Mucosa of rectum (tissue), 2 donors: Measurements from ENCODE around the gene C10orf53.

ENCODE experiments used
- H3K27ac ChIP-seq, 2 donors: one replicate each; pipeline ENCODE4 v1.7.0; 2013; ENCODE audit warnings: inconsistent platforms in 2 of 2, low read depth in 2 of 2, low read length in 2 of 2
- H3K27me3 ChIP-seq, 2 donors: one replicate each; pipeline ENCODE4 v1.7.0; 2013; ENCODE audit warnings: low read length in 2 of 2; ENCODE audit not compliant: control insufficient read depth in 2 of 2, insufficient read depth in 2 of 2
- H3K36me3 ChIP-seq, 2 donors: one replicate each; pipeline ENCODE4 v1.7.0; 2013; ENCODE audit warnings: low read length in 2 of 2; ENCODE audit not compliant: control insufficient read depth in 2 of 2, insufficient read depth in 2 of 2
- H3K4me1 ChIP-seq, 2 donors: one replicate each; pipeline ENCODE4 v1.7.0; 2013; ENCODE audit warnings: low read length in 2 of 2, mild to moderate bottlenecking in 1 of 2; ENCODE audit not compliant: control insufficient read depth in 2 of 2, insufficient read depth in 2 of 2
- H3K4me3 ChIP-seq, 2 donors: one replicate each; pipeline ENCODE4 v1.7.0; 2013; ENCODE audit warnings: low read length in 2 of 2
- H3K9ac ChIP-seq, 2 donors: one replicate each; pipeline ENCODE4 v1.7.0; 2013; ENCODE audit warnings: low read length in 2 of 2, low read depth in 1 of 2, mild to moderate bottlenecking in 1 of 2
- H3K9me3 ChIP-seq, 2 donors: one replicate each; pipeline ENCODE4 v1.7.0; 2013; ENCODE audit warnings: low read length in 2 of 2; ENCODE audit not compliant: control insufficient read depth in 2 of 2
- donor health status: healthy.
- donor health status: Normal muscosa, but diverticular disease.

C10orf53 gene

GRCh38 chr10:49652421-49653272 is 26.8 kb upstream of the C10orf53 start:
- no peak overlapping the region for H3K4me3 ChIP-seq
- H3K27me3 ChIP-seq, result peaks cover 0 to 6% of the 10 kb centered on the region in 2 donors
- no peaks in the 10 kb centered on the region for H3K9me3 ChIP-seq
- no peaks in the 10 kb centered on the region for H3K36me3 ChIP-seq
- H3K27ac ChIP-seq, result no peak overlapping the region
- no peaks in the 10 kb centered on the region for H3K4me1 ChIP-seq
- H3K9ac ChIP-seq, result no peak overlapping the region

- H3K27ac ChIP-seq, result no peak overlapping the region
Measured at GRCh38 chr10:49653273-49653929, 26.1 kb upstream of the C10orf53 start.

GRCh38 chr10:49654036-49654693 is 25.3 kb upstream of the C10orf53 start:
- H3K27me3 ChIP-seq, result peaks cover 0 to 6% of the 10 kb centered on the region in 2 donors
- H3K36me3 ChIP-seq, result no peaks in the 10 kb centered on the region
- no peaks in the 10 kb centered on the region for H3K9me3 ChIP-seq
- H3K27ac ChIP-seq, result no peak overlapping the region
- no peak overlapping the region for H3K4me3 ChIP-seq
- no peaks in the 10 kb centered on the region for H3K4me1 ChIP-seq
- no peak overlapping the region for H3K9ac ChIP-seq

More at GRCh38 chr10:49653273-49653929, 26.1 kb upstream of the C10orf53 start:
- no peaks in the 10 kb centered on the region for H3K9me3 ChIP-seq
- H3K4me1 ChIP-seq, result no peaks in the 10 kb centered on the region
- no peak overlapping the region for H3K9ac ChIP-seq
- H3K4me3 ChIP-seq, result no peak overlapping the region
- no peaks in the 10 kb centered on the region for H3K36me3 ChIP-seq
- peaks cover 0 to 6% of the 10 kb centered on the region in 2 donors for H3K27me3 ChIP-seq

- no peak overlapping the region for H3K4me3 ChIP-seq
- H3K9me3 ChIP-seq, result no peaks in the 10 kb centered on the region
- no peaks in the 10 kb centered on the region for H3K36me3 ChIP-seq
- no peaks in the 10 kb centered on the region for H3K4me1 ChIP-seq
- H3K27me3 ChIP-seq, result peaks cover 0 to 6% of the 10 kb centered on the region in 2 donors
- no peak overlapping the region for H3K27ac ChIP-seq
- no peak overlapping the region for H3K9ac ChIP-seq
Measured at GRCh38 chr10:49655099-49655498, 24.4 kb upstream of the C10orf53 start.

GRCh38 chr10:49656845-49657493 is 22.5 kb upstream of the C10orf53 start:
- Histone ChIP-seq H3K9me3 (no peaks in the 10 kb centered on the region), H3K4me3 (no peak overlapping the region), H3K4me1 (no peaks in the 10 kb centered on the region), H3K27me3 (peaks cover 0 to 6% of the 10 kb centered on the region in 2 donors), H3K27ac (no peak overlapping the region), H3K9ac (no peak overlapping the region), H3K36me3 (no peaks in the 10 kb centered on the region)

- Histone ChIP-seq H3K27ac (no peak overlapping the region), H3K9me3 (no peaks in the 10 kb centered on the region), H3K27me3 (peaks cover 0 to 6% of the 10 kb centered on the region in 2 donors), H3K36me3 (no peaks in the 10 kb centered on the region), H3K4me1 (no peaks in the 10 kb centered on the region), H3K4me3 (no peak overlapping the region), H3K9ac (no peak overlapping the region)
Measured at GRCh38 chr10:49657606-49658005, 21.8 kb upstream of the C10orf53 start.

GRCh38 chr10:49661140-49661856 is 18.2 kb upstream of the C10orf53 start:
- Histone ChIP-seq H3K27me3 (peaks cover 0 to 5% of the 10 kb centered on the region in 2 donors), H3K27ac (no peak overlapping the region), H3K36me3 (no peaks in the 10 kb centered on the region), H3K4me1 (no peaks in the 10 kb centered on the region), H3K9me3 (no peaks in the 10 kb centered on the region), H3K9ac (no peak overlapping the region), H3K4me3 (no peak overlapping the region)

GRCh38 chr10:49662169-49662830 is 17.2 kb upstream of the C10orf53 start:
- Histone ChIP-seq H3K4me1 (no peaks in the 10 kb centered on the region), H3K36me3 (no peaks in the 10 kb centered on the region), H3K9ac (no peak overlapping the region), H3K9me3 (no peaks in the 10 kb centered on the region), H3K27ac (no peak overlapping the region), H3K27me3 (peaks cover 0 to 2% of the 10 kb centered on the region in 2 donors), H3K4me3 (no peak overlapping the region)

- peaks cover 0 to 2% of the 10 kb centered on the region in 2 donors for H3K27me3 ChIP-seq
- no peaks in the 10 kb centered on the region for H3K9me3 ChIP-seq
- H3K9ac ChIP-seq, result no peak overlapping the region
- H3K27ac ChIP-seq, result no peak overlapping the region
- H3K4me3 ChIP-seq, result no peak overlapping the region
- H3K36me3 ChIP-seq, result no peaks in the 10 kb centered on the region
- no peaks in the 10 kb centered on the region for H3K4me1 ChIP-seq
Measured at GRCh38 chr10:49663596-49663995, 15.9 kb upstream of the C10orf53 start.
